NCI-H2196 treated with DMSO at 0.1 percent for 48 hours (cell line): ENCODE measurements around the gene TMEM38B.
A peak's percentile ranks its signal among the peaks of the same experiment; 100 is the strongest.
"Not testable (repeated sequence)": the region's sequence is repeated elsewhere in the genome, so short reads cannot be mapped to it uniquely, and the experiment has no call there.

Experiments
- DNase-seq: peaks from one replicate; lab custom pipeline; 2025; ENCODE audit not compliant: unreplicated experiment; lab: John Stamatoyannopoulos, UW

The TMEM38B gene

GRCh38 chr9:105681313-105681712 is 13.0 kb upstream of the TMEM38B start:
- DNase-seq = no peak

GRCh38 chr9:105681724-105682123 is 12.6 kb upstream of the TMEM38B start:
- DNase-seq = no peak

DNA sequence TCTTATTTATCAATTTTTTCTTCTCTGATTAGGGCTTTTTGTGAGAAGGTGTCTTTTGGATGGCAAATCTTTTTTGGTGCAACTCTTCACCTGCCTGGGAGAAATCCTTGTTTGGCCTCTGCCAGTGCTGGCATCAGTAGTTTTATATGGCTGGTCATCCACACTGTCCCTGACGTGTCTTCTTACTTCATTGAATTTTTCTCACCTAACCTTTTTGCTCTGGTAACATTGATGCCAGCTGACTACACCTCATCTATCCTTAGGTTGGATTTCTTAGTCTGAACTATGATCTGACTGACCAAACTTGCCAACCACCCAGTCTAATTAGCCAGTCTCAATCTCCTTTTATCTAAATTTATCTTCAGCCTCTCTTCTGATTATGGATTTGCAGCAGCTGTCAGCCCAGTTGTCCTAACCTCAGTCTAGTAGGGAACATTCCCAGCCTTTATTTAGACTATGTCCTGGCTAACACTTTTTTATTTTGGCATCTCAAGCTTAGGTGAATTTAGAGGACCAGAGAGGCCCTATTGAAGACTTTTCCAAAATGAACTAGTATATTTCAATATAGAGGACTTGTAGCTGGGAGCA is 10.6 kb upstream of the TMEM38B start:
- DNase-seq = no peak

- DNase-seq = no peak
Observed at GRCh38 chr9:105686936-105687335, 7.4 kb upstream of the TMEM38B start.

DNA sequence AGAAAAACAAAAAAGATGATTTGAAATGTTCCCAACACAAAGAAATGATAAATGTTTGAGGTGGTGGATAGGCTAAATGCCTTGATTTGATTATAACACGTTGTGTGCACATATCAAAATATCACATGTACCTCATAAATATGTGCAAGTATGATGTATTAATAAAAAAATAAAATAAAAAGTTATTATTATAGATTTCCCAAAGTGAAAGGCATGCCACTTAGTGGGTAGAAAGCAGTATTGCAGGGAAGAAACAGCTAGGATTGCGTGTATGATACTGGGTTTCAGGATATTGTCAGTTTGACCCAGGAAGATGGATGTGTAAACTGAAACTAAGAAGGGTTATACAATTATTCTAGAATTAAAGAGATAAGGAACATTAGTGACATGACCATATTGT is 3.6 kb upstream of the TMEM38B start:
- DNase-seq = no peak

- no peak for DNase-seq
Observed at GRCh38 chr9:105693435-105694189, 729 bp upstream of the TMEM38B start.

DNA sequence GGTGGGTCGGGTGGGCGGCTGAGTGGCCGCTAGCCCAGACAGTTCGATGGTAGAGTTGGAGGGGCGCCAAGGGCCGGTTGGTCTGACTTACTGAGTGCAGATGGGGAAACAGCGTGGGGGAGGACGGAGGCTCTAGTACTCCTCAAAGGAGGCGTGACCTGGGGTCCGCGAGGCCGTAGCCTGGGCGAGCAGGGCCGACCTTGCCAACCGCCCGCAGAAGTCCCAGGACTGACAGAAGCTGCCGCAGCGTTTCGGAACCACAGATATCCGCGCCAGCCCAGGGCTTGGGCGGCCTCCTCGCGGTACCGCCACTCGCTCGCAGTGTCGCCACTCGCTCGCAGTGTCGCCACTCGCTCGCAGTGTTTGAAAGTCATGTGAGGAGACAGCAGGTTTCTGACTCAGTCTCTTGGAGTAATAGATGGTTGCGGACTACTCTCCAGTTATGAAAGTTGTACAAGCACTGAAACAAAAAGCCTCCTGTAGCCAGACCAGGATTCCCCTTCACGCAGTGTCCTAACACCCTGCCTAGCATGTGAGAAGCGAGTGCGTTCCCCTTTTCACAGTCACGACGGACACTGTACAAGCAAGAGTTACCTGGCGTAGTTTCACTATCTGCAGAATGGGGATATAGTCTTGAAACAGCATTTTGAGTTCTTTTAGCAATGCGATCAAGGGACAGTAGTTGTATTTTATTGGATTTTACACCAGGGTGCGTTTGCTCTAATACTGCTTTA is 674 bp downstream of the TMEM38B start:
- DNase-seq = peak; percentile 19

GRCh38 chr9:105696219-105696793 is 2.0 kb downstream of the TMEM38B start:
- no peak for DNase-seq

DNA sequence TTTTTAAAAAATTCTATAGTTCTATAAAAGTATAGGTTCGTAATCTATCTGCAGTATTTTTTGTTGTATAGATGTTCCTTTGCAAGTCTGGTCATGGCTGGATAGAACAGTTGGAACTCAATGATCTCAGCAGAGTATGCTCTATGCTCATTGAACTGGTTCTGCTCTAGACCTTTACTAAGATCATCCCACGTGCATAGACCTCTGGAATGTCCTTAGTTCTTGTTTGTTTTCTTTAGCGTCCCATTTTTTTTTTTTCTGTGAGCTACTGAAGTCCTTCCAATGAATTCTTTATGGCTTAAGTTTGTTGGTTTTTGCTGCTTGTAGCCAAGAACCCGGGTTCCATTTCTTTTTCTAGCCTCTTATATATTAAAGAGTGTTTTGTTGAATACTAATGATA is 3.5 kb downstream of the TMEM38B start:
- no peak for DNase-seq

DNA sequence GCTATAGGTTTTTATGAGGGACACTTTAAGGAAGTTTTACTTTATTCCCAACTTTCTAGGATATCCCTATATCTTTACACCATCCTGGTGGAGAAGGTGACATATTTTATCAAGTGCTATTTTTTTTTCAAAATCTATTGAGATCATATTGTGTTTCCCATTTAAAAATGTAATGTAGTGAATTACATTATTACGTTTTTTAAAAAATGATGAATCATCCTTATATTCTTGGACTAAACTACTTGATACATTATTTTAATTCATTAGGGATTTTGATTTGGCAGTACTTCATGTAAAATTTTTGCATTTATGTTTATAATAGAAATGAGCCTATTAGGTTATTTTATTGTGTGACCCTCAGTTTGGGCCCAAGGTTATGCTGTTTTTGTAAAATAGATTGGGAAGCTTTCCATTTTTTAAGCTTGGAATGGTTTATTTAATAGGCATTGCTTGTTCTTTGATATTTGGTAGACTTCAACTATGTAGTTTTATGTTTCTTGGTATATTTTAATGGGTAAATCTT is 4.1 kb downstream of the TMEM38B start:
- no peak for DNase-seq

DNA sequence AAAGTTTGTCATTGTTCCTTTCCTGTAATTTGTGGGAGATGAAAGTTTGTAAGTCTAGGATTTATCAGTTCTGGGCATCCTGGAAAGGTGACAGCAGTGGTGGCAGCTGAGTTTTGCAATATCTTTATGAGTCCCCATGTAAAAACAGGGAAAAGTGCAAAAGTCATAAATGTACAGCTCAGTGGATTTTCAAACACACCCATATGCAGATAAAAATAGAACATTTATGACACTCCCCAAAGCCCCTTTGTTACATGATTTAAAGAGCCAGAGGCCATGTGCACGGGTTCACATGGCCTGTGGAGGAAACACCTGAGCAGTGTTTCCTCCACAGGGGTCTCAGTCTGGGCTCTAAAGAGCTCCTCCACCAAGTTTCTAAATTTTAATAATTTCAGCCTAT is 6.3 kb downstream of the TMEM38B start:
- DNase-seq = no peak

GRCh38 chr9:105701145-105701544 is 6.8 kb downstream of the TMEM38B start:
- no peak for DNase-seq

GRCh38 chr9:105702207-105702606 is 7.9 kb downstream of the TMEM38B start:
- no peak for DNase-seq

GRCh38 chr9:105703638-105704037 is 9.3 kb downstream of the TMEM38B start:
- DNase-seq = not testable (repeated sequence)

DNA sequence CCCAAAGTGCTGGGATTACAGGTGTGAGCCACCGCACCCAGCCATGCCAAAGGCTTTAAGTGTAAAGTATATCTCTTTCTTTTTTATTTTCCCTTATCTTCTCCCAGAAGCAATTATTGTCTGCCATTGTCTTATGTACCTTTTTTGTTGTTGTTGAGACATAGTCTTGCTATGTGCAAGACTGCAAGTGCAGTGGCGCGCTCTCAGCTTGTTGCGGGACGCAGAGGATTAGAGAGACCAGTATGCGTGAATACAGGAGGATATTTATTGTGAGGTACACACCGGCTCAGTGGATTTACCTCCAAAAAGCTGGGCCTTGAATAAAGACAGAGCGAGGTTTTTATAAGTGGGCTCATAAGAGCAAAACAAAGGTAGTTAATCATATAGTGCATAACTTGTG is 11.8 kb downstream of the TMEM38B start:
- DNase-seq = no peak

DNA sequence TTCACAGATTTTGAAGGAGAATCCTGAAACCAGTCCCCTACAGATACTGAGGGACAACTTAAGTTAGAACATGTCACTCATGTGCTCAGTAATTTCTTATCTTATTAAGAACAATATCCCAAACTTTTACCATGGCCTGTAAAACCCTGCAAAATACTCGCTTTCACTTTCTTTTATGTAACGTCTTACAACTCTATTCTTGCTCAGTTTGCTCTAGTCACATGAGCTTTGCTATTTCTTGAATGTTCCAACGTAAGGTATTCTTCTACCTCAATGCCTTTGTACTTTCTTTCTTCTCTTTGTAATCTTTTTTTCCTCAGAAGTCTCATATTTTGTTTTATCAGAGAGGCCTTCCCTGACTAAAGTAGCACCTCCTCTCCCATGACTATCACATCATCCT is 14.1 kb downstream of the TMEM38B start:
- DNase-seq = no peak

DNA sequence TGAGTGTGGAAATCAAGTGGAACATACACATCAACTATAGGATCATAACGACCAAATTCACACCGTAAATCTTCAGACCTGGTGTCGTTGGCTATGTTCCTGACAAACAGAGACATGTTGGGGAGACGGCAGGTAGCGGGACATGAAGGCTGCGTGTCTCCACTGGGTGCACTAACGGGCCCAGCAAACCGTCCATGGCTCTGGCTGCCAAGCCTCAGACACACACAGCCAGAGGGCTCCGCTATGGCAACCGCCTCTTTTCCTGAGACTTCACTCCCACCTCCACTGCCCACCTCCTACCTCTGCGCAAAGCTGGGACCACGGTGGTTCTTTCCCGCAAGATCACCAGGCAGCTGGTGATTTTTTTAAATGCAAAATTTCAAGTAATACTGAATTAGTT is 16.3 kb downstream of the TMEM38B start:
- no peak for DNase-seq

DNA sequence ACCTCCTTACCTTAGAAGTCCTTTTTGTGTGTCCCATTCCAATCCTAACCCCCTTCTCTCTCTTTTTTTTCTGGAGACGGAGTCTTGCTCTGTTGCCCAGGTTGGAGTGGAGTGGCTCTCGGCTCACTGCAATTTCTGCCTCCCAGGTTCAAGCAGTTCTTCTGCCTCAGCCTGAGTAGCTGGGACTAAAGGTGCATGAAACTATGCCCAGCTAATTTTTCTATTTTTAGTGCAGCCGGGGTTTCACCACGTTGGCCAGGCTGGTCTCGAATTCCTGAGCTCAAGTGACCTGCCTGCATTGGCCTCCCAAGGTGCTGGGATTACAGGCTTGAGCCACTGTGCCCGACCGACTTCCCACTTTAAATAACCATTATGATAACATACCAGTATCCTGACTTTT is 17.5 kb downstream of the TMEM38B start:
- DNase-seq = no peak

- DNase-seq = no peak
Observed at GRCh38 chr9:105712297-105712696, 18.0 kb downstream of the TMEM38B start.

GRCh38 chr9:105712773-105713172 is 18.4 kb downstream of the TMEM38B start:
- DNase-seq = no peak

DNA sequence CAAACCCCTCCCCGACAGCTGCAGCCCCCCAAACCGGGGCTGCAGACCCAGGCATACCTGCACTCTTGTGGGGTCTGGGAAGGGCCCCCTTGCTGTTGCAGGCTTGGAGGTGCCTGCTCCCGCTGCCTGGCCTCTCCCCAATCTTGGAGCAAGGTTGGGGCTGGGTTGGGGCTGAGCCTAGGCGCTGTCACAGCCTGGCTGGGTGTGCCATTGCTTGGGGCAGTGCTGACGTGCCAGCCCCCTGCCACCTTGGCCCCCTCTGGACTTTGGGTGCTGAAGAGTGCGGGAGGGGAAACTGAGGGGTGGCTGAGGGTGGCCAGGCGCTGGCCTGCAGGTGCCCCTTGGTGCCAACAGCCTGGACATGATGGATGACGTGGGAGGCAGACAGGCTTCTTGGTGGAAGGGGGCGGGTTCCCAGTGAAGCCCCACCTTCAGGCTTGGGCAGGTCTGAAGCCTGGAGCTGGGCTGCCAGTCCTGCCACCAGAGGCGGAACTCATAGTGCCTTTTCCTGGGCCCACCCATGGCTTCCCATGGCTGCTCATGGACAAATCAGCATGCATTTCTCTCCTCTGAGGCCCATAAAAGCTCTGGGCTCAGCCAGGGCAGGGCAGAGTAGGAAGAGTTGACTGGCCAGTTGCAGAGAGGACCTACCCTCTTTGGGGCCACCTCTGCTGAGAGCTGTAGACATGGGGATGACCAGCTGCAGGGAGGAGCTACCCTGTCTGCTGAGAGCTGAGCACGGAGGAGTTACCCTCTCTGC is 19.1 kb downstream of the TMEM38B start:
- DNase-seq = no peak
